ENCODE data around the gene CENPO. TPM values are rescaled to one million over a fixed set of nuclear protein-coding genes. Genes with fewer than 3 reads are reported as not detected.

Gene CENPO
- total RNA-seq, 2 donors from 2014 or later, result 28.6 to 49.3 TPM

GRCh38 chr2:24840164-24840869 is 47.1 kb downstream of the CENPO start:
- peaks cover 0 to 6% of the 10 kb centered on the region in 2 donors for H3K36me3 Mint-ChIP-seq
- no peak for ATAC-seq
- H3K9me3 Mint-ChIP-seq, result no peaks in the 10 kb centered on the region
- no peak for DNase-seq (ENCODE audit: low spot score in 2 of 2)
- H3K27ac Mint-ChIP-seq, result peak overlapping the region in 1 of 2 donors; percentile 52

GRCh38 chr2:24840962-24841945 is 48.0 kb downstream of the CENPO start:
- DNase-seq (ENCODE audit: low spot score in 2 of 2) (no peak), ATAC-seq (no peak)
- H3K36me3 Mint-ChIP-seq, result no peaks in the 10 kb centered on the region
- peak overlapping the region in 1 of 2 donors; percentile 29 for H3K27ac Mint-ChIP-seq
- H3K9me3 Mint-ChIP-seq, result no peaks in the 10 kb centered on the region

- DNase-seq (ENCODE audit: low spot score in 2 of 2) (no peak), ATAC-seq (no peak)
- Mint-ChIP-seq H3K27ac (no peak overlapping the region), H3K36me3 (peaks cover 0 to 4% of the 10 kb centered on the region in 2 donors), H3K9me3 (no peaks in the 10 kb centered on the region)
These were observed 49.1 kb downstream of the CENPO start for GRCh38 chr2:24842081-24843050.

GRCh38 chr2:24843330-24843860 is 50.2 kb downstream of the CENPO start:
- Mint-ChIP-seq H3K27ac (no peak overlapping the region), H3K36me3 (peaks cover 1 to 6% of the 10 kb centered on the region in 2 donors), H3K9me3 (no peaks in the 10 kb centered on the region)
- DNase-seq (ENCODE audit: low spot score in 2 of 2) (no peak), ATAC-seq (no peak)

GRCh38 chr2:24844023-24844685 is 50.9 kb downstream of the CENPO start:
- Mint-ChIP-seq H3K9me3 (no peaks in the 10 kb centered on the region), H3K27ac (no peak overlapping the region), H3K36me3 (peaks cover 5 to 14% of the 10 kb centered on the region in 2 donors)
- ATAC-seq (no peak), DNase-seq (ENCODE audit: low spot score in 2 of 2) (no peak)

GRCh38 chr2:24845691-24846090 is 52.5 kb downstream of the CENPO start:
- peaks cover 8 to 24% of the 10 kb centered on the region in 2 donors for H3K36me3 Mint-ChIP-seq
- H3K9me3 Mint-ChIP-seq, result no peaks in the 10 kb centered on the region
- DNase-seq (ENCODE audit: low spot score in 2 of 2) (no peak), ATAC-seq (no peak)
- H3K27ac Mint-ChIP-seq, result no peak overlapping the region

- Mint-ChIP-seq H3K27ac (no peak overlapping the region), H3K9me3 (no peaks in the 10 kb centered on the region), H3K36me3 (peaks cover 8 to 24% of the 10 kb centered on the region in 2 donors)
- ATAC-seq, result no peak
- DNase-seq (ENCODE audit: low spot score in 2 of 2), result no peak
These were observed 57.7 kb downstream of the CENPO start for GRCh38 chr2:24850944-24851343.

GRCh38 chr2:24852026-24852425 is 58.8 kb downstream of the CENPO start:
- peaks cover 8 to 30% of the 10 kb centered on the region in 2 donors for H3K36me3 Mint-ChIP-seq
- no peaks in the 10 kb centered on the region for H3K9me3 Mint-ChIP-seq
- no peak for DNase-seq (ENCODE audit: low spot score in 2 of 2)
- no peak overlapping the region for H3K27ac Mint-ChIP-seq
- no peak for ATAC-seq

GRCh38 chr2:24852431-24853020 is 59.3 kb downstream of the CENPO start:
- ATAC-seq (no peak), DNase-seq (ENCODE audit: low spot score in 2 of 2) (no peak)
- Mint-ChIP-seq H3K9me3 (no peaks in the 10 kb centered on the region), H3K27ac (no peak overlapping the region), H3K36me3 (peaks cover 8 to 25% of the 10 kb centered on the region in 2 donors)

GRCh38 chr2:24853046-24853445 is 59.8 kb downstream of the CENPO start:
- DNase-seq (ENCODE audit: low spot score in 2 of 2), result no peak
- Mint-ChIP-seq H3K36me3 (peaks cover 8 to 24% of the 10 kb centered on the region in 2 donors), H3K9me3 (no peaks in the 10 kb centered on the region), H3K27ac (no peak overlapping the region)
- ATAC-seq, result no peak

- ATAC-seq, result no peak
- no peak overlapping the region for H3K27ac Mint-ChIP-seq
These were observed 60.8 kb downstream of the CENPO start for GRCh38 chr2:24853996-24854395.

GRCh38 chr2:24855022-24855622 is 61.9 kb downstream of the CENPO start:
- H3K9me3 Mint-ChIP-seq, result no peaks in the 10 kb centered on the region
- H3K27ac Mint-ChIP-seq, result peak overlapping the region; percentile 46 to 52
- H3K36me3 Mint-ChIP-seq, result peaks cover 4 to 17% of the 10 kb centered on the region in 2 donors
- no peak for DNase-seq (ENCODE audit: low spot score in 2 of 2)
- no peak for ATAC-seq

More at GRCh38 chr2:24853996-24854395, 60.8 kb downstream of the CENPO start:
- no peak for DNase-seq (ENCODE audit: low spot score in 2 of 2)
- Mint-ChIP-seq H3K36me3 (peaks cover 4 to 27% of the 10 kb centered on the region in 2 donors), H3K9me3 (no peaks in the 10 kb centered on the region)

GRCh38 chr2:24855726-24856125 is 62.5 kb downstream of the CENPO start:
- no peaks in the 10 kb centered on the region for H3K9me3 Mint-ChIP-seq
- ATAC-seq, result no peak
- no peak for DNase-seq (ENCODE audit: low spot score in 2 of 2)
- H3K27ac Mint-ChIP-seq, result peak overlapping the region; percentile 46 to 52
- H3K36me3 Mint-ChIP-seq, result peaks cover 0 to 17% of the 10 kb centered on the region in 2 donors

GRCh38 chr2:24856791-24857211 is 63.6 kb downstream of the CENPO start:
- H3K27ac Mint-ChIP-seq, result no peak overlapping the region
- ATAC-seq, result no peak
- H3K9me3 Mint-ChIP-seq, result no peaks in the 10 kb centered on the region
- no peak for DNase-seq (ENCODE audit: low spot score in 2 of 2)
- H3K36me3 Mint-ChIP-seq, result peaks cover 0 to 17% of the 10 kb centered on the region in 2 donors

- ATAC-seq, result no peak
- Mint-ChIP-seq H3K36me3 (peaks cover 0 to 17% of the 10 kb centered on the region in 2 donors), H3K27ac (no peak overlapping the region), H3K9me3 (no peaks in the 10 kb centered on the region)
- DNase-seq (ENCODE audit: low spot score in 2 of 2), result no peak
These were observed 64.5 kb downstream of the CENPO start for GRCh38 chr2:24857746-24858145.
